ENCODE measurements around the gene SULT1C3. TPM values are rescaled to one million over a fixed set of nuclear protein-coding genes. Genes with fewer than 3 reads are reported as not detected.

The SULT1C3 gene
- total and polyA plus RNA-seq, 3 donors from 2014 or later: not detected

GRCh38 chr2:108253106-108253505 lies 13.3 kb downstream of the SULT1C3 start:
- no peaks in the 10 kb centered on the region for H3K27me3 ChIP-seq
- H3K9me3 ChIP-seq: no peaks in the 10 kb centered on the region
- WGBS, 2 donors: 13 to 23% methylated on average over 1 of the region's 1 CpG
- no peak overlapping the region for H3K4me3 ChIP-seq
- H3K27ac ChIP-seq: no peak overlapping the region
- H3K4me1 ChIP-seq: no peaks in the 10 kb centered on the region
- DNase-seq: no peak
- intact Hi-C loops (cut with DNase I; ENCODE audit: low total_unique reads): no loop called here
- TF ChIP-seq CTCF (IDR thresholded peaks at IDR 0.05): no peak
- no peak for TF ChIP-seq POLR2A (IDR thresholded peaks at IDR 0.05)
- no peaks in the 10 kb centered on the region for H3K36me3 ChIP-seq (ENCODE audit: low read depth, missing control alignments)

- Histone ChIP-seq H3K4me3 (no peak overlapping the region), H3K9me3 (no peaks in the 10 kb centered on the region), H3K27me3 (no peaks in the 10 kb centered on the region), H3K27ac (no peak overlapping the region), H3K4me1 (no peaks in the 10 kb centered on the region), H3K36me3 (ENCODE audit: low read depth, missing control alignments) (no peaks in the 10 kb centered on the region)
- DNase-seq: no peak
- TF ChIP-seq CTCF (IDR thresholded peaks at IDR 0.05) (no peak), POLR2A (IDR thresholded peaks at IDR 0.05) (no peak)
- WGBS, 2 donors: 69 to 78% methylated on average over 3 of the region's 3 CpGs
- intact Hi-C loops (cut with DNase I; ENCODE audit: low total_unique reads): no loop called here
Measured at GRCh38 chr2:108257757-108258331, 18.1 kb downstream of the SULT1C3 start.

- Histone ChIP-seq H3K27me3 (no peaks in the 10 kb centered on the region), H3K36me3 (ENCODE audit: low read depth, missing control alignments) (no peaks in the 10 kb centered on the region), H3K9me3 (no peaks in the 10 kb centered on the region), H3K27ac (no peak overlapping the region), H3K4me3 (no peak overlapping the region), H3K4me1 (no peaks in the 10 kb centered on the region)
- WGBS, 2 donors: 83 to 92% methylated on average over 1 of the region's 1 CpG
- TF ChIP-seq POLR2A (IDR thresholded peaks at IDR 0.05) (no peak), CTCF (IDR thresholded peaks at IDR 0.05) (no peak)
- intact Hi-C loops (cut with DNase I; ENCODE audit: low total_unique reads): no loop called here
- DNase-seq: no peak
Measured at GRCh38 chr2:108260773-108261172, 21.0 kb downstream of the SULT1C3 start.

GRCh38 chr2:108262036-108262435 lies 22.3 kb downstream of the SULT1C3 start:
- Histone ChIP-seq H3K4me3 (no peak overlapping the region), H3K9me3 (no peaks in the 10 kb centered on the region), H3K27ac (no peak overlapping the region), H3K4me1 (no peaks in the 10 kb centered on the region), H3K36me3 (ENCODE audit: low read depth, missing control alignments) (no peaks in the 10 kb centered on the region), H3K27me3 (no peaks in the 10 kb centered on the region)
- DNase-seq: no peak
- TF ChIP-seq POLR2A (IDR thresholded peaks at IDR 0.05): no peak
- TF ChIP-seq CTCF (IDR thresholded peaks at IDR 0.05): no peak
- intact Hi-C loops (cut with DNase I; ENCODE audit: low total_unique reads): no loop called here
- WGBS, 2 donors: 74 to 90% methylated on average over 1 of the region's 1 CpG

GRCh38 chr2:108263401-108263800 lies 23.6 kb downstream of the SULT1C3 start:
- TF ChIP-seq POLR2A (IDR thresholded peaks at IDR 0.05): no peak
- no peak for TF ChIP-seq CTCF (IDR thresholded peaks at IDR 0.05)
- Histone ChIP-seq H3K4me3 (no peak overlapping the region), H3K36me3 (ENCODE audit: low read depth, missing control alignments) (no peaks in the 10 kb centered on the region), H3K9me3 (no peaks in the 10 kb centered on the region), H3K27me3 (no peaks in the 10 kb centered on the region), H3K4me1 (no peaks in the 10 kb centered on the region), H3K27ac (no peak overlapping the region)
- intact Hi-C loops (cut with DNase I; ENCODE audit: low total_unique reads): no loop called here
- no peak for DNase-seq

Measured in testis (tissue), 3 donors.